ENCODE results near the gene ZNF578. TPM values are rescaled to one million over a fixed set of nuclear protein-coding genes. Genes with fewer than 3 reads are reported as not detected.

The ZNF578 gene
- 0.15 TPM for total RNA-seq (2013)
- polyA plus RNA-seq, result under 1 TPM in 1 of 3 donors, not detected in 2; 0.05 TPM
- polyA minus RNA-seq, result not detected in 2 replicates
- total RNA-seq, result 0 to 0.90 (median 0.06) reads per million in 11 experiments

GRCh38 chr19:52453324-52454094 lies at the start of gene ZNF578:
ZNF578 (plus strand) TSS chr19:52453553; CDS start chr19:52501846, 48,293 bp downstream.
- H3K79me2 ChIP-seq (ENCODE audit: insufficient read depth, low read length), result no peaks in the 10 kb centered on the region
- peaks cover 0 to 4% of the 10 kb centered on the region in 2 donors for H3K36me3 ChIP-seq (replicated peaks in 1 of 2; ENCODE audit: control insufficient read depth in 1 of 2, insufficient read depth in 2 of 2, low read length in 2 of 2)
- intact Hi-C loops (cut with micrococcal nuclease), result no loop called here
- peaks cover 11% of the 10 kb centered on the region for H3K4me1 Mint-ChIP-seq
- H4K20me1 ChIP-seq (ENCODE audit: insufficient read depth, low read length), result no peaks in the 10 kb centered on the region
- peaks cover 7 to 18% (median 10%) of the 10 kb centered on the region in 3 donors for H3K27me3 Mint-ChIP-seq (ENCODE audit: low read depth in 3 of 3)
- no peak within 1 kb of the TSS for H3K27ac Mint-ChIP-seq
- no peak within 1 kb of the TSS for H3K9ac ChIP-seq (ENCODE audit: insufficient read depth, low read length, poor library complexity, severe bottlenecking)
- no peak for TF ChIP-seq CTCF (IDR thresholded peaks at IDR 0.05)
- DNase-seq, result peak; percentile 3 to 29 (median 4)
- peaks cover 0 to 7% of the 10 kb centered on the region in 2 donors for H3K27me3 ChIP-seq (ENCODE audit: control insufficient read depth in 2 of 2, insufficient read depth in 2 of 2, low read length in 2 of 2)
- no peak within 1 kb of the TSS for H3K27ac ChIP-seq (ENCODE audit: low read depth in 1 of 2, low read length in 2 of 2)
- peaks cover 61 to 95% (median 88%) of the 10 kb centered on the region in 7 donors for H3K9me3 Mint-ChIP-seq
- 8% methylated on average over 42 of the region's 48 CpGs for WGBS (ENCODE audit: insufficient coverage)
- peak within 1 kb of the TSS; percentile 35 to 74 (median 54) for H3K4me3 ChIP-seq (replicated peaks in 1 of 3; ENCODE audit: low read depth in 2 of 3, low read length in 3 of 3)
- H3K9me3 ChIP-seq (replicated peaks in 1 of 2; ENCODE audit: control insufficient read depth in 1 of 2, insufficient read depth in 1 of 2, low read length in 2 of 2), result peaks cover 70 to 96% of the 10 kb centered on the region in 2 donors
- peak within 1 kb of the TSS; percentile 67 for H3K4me2 ChIP-seq (replicated peaks; ENCODE audit: extremely low read depth, low read length, poor library complexity, severe bottlenecking)
- H3K4me3 Mint-ChIP-seq, result peak within 1 kb of the TSS; percentile 80 to 88
- peak within 1 kb of the TSS; percentile 59 for H2AFZ ChIP-seq (ENCODE audit: insufficient read depth, low read depth, low read length, poor library complexity, severe bottlenecking)
- peaks cover 6 to 9% of the 10 kb centered on the region in 2 donors for H3K4me1 ChIP-seq (ENCODE audit: control insufficient read depth in 1 of 2, insufficient read depth in 2 of 2, low read length in 2 of 2)
- peaks cover 9 to 13% of the 10 kb centered on the region in 2 donors for H3K36me3 Mint-ChIP-seq

DNA sequence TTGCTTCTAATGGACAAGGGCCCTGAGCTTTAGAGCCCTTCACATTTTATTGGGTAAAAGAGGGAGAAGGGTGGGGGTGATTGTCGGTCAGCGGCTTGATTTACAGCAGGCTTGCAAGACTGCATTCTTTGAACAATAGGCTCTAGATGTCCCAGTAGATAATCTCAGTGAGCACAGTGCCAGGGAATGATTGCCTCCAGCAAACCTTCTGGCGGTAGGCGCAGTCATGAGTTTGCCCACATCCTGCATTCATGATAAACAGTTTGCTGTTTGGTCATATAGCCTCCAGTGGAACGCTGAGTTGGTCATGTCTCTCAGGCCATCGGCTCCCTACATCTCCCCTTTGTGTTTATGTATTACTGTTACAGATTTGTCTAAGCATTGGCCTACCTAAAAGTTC lies 43.1 kb upstream of the ZNF578 start:
- Histone ChIP-seq H3K36me3 (replicated peaks in 1 of 2; ENCODE audit: control insufficient read depth in 1 of 2, insufficient read depth in 2 of 2, low read length in 2 of 2) (peaks cover 11 to 75% of the 10 kb centered on the region in 2 donors), H3K4me1 (ENCODE audit: control insufficient read depth in 1 of 2, insufficient read depth in 2 of 2, low read length in 2 of 2) (no peaks in the 10 kb centered on the region), H3K79me2 (ENCODE audit: insufficient read depth, low read length) (no peaks in the 10 kb centered on the region), H3K27ac (ENCODE audit: low read depth in 1 of 2, low read length in 2 of 2) (no peak overlapping the region), H3K4me2 (replicated peaks; ENCODE audit: extremely low read depth, low read length, poor library complexity, severe bottlenecking) (no peak overlapping the region), H3K9ac (ENCODE audit: insufficient read depth, low read length, poor library complexity, severe bottlenecking) (no peak overlapping the region), H3K4me3 (replicated peaks in 1 of 3; ENCODE audit: low read depth in 2 of 3, low read length in 3 of 3) (no peak overlapping the region), H2AFZ (ENCODE audit: insufficient read depth, low read depth, low read length, poor library complexity, severe bottlenecking) (no peak overlapping the region), H4K20me1 (ENCODE audit: insufficient read depth, low read length) (no peaks in the 10 kb centered on the region), H3K9me3 (replicated peaks in 1 of 2; ENCODE audit: control insufficient read depth in 1 of 2, insufficient read depth in 1 of 2, low read length in 2 of 2) (peaks cover 81 to 94% of the 10 kb centered on the region in 2 donors), H3K27me3 (ENCODE audit: control insufficient read depth in 2 of 2, insufficient read depth in 2 of 2, low read length in 2 of 2) (no peaks in the 10 kb centered on the region)
- Mint-ChIP-seq H3K27me3 (ENCODE audit: low read depth in 3 of 3) (no peaks in the 10 kb centered on the region), H3K4me3 (no peak overlapping the region), H3K27ac (no peak overlapping the region), H3K9me3 (peaks cover 43 to 92% (median 88%) of the 10 kb centered on the region in 7 donors), H3K4me1 (no peaks in the 10 kb centered on the region), H3K36me3 (peaks cover 51 to 57% of the 10 kb centered on the region in 2 donors)
- intact Hi-C loops (cut with micrococcal nuclease), result no loop called here
- 94% methylated on average over 4 of the region's 6 CpGs for WGBS (ENCODE audit: insufficient coverage)
- DNase-seq, result no peak
- TF ChIP-seq CTCF (IDR thresholded peaks at IDR 0.05), result no peak

All from CD14-positive monocyte (primary cell).